BLaER1 (cell line): ENCODE data around the gene TSHR.

Source experiments
- H3K27ac ChIP-seq: shearing (Covaris generic); formaldehyde crosslinking; 2 replicates; pipeline ENCODE4 v1.8.1; 2022
- H3K27me3 ChIP-seq: shearing (Covaris generic); formaldehyde crosslinking; 2 replicates; pipeline ENCODE4 v1.8.1; 2022
- H3K36me3 ChIP-seq: shearing (Covaris generic); formaldehyde crosslinking; 2 replicates; pipeline ENCODE4 v1.8.1; 2022
- H3K4me1 ChIP-seq: shearing (Covaris generic); formaldehyde crosslinking; 2 replicates; pipeline ENCODE4 v1.8.1; 2022
- H3K4me2 ChIP-seq: shearing (Covaris generic); formaldehyde crosslinking; 2 replicates; pipeline ENCODE4 v1.8.1; 2022
- H3K4me3 ChIP-seq: shearing (Covaris generic); formaldehyde crosslinking; 2 replicates; pipeline ENCODE4 v1.8.1; 2022
- H3K9ac ChIP-seq: shearing (Covaris generic); formaldehyde crosslinking; 2 replicates; pipeline ENCODE4 v1.8.1; 2022
- H3K9me3 ChIP-seq: shearing (Covaris generic); formaldehyde crosslinking; 2 replicates; pipeline ENCODE4 v1.8.1; 2022
- H4K20me1 ChIP-seq: shearing (Covaris generic); formaldehyde crosslinking; 2 replicates; pipeline ENCODE4 v1.8.1; 2022
- Cebpa-rat ChIP-seq: shearing (Covaris generic); IDR thresholded peaks from 2 replicates; pipeline ENCODE4 v1.8.1; 2022

TSHR gene

DNA sequence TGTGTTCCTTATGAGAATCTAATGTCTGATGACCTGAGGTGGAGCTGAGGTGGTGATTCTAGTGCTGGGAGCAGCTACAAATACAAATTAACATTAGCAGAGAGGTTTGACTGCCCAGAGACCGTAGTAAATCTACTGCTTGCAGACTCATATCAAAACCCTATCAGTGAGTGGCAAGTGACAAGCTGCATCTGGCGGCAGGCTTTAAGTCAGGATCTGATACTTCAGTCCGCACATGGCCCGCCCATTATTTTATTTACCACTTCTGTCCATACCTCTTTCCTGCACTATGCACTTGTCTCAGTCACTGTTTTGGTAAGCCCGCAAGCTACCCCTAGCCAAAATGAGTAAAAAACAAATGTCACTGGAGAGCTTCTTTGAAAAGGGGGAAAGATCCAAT lies 25.3 kb upstream of the TSHR start:
- H3K9me3 ChIP-seq = peaks cover 15% of the 10 kb centered on the region
- H3K27ac ChIP-seq = peak overlapping the region; percentile 87

DNA sequence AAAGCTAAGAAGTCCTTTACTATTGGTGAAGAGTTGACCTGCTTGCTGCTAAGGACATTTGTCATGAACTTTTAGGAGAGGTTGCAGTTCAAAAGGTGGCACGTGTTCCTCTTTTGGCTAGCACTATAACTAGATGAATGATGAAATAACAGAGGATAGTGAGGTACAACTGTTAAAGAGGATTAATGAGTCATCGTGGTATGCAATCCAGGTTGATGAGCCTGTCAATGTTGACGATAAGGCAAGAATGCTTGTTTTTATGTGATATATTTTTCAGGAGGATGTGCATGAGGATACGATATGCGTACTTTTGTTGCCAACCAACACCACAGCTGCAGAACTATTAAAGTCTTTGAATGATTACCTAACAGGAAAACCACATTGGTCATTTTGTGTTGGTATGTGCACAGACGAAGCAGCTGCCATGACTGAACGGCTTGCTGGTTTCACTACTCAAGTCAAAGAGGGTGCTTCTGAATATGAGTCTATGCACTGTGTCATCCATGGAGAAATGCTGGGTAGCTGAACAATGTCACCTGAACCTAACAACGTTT lies 24.5 kb upstream of the TSHR start:
- H3K9ac ChIP-seq = peak overlapping the region; percentile 57; the same call in 1 of the 2 replicates
- H3K4me2 ChIP-seq = peak overlapping the region; percentile 76
- peaks cover 70% of the 10 kb centered on the region for H3K4me1 ChIP-seq
- H3K27me3 ChIP-seq = no peaks in the 10 kb centered on the region
- H3K36me3 ChIP-seq = peaks cover 44% of the 10 kb centered on the region
- H3K4me3 ChIP-seq = no peak overlapping the region
- peak overlapping the region; percentile 87 for H3K27ac ChIP-seq
- H4K20me1 ChIP-seq = no peaks in the 10 kb centered on the region
- peaks cover 15% of the 10 kb centered on the region for H3K9me3 ChIP-seq
- TF ChIP-seq Cebpa-rat = 0 out of 2 replicates have a peak, but pooled peaks have one; percentile 24

More for the DNA sequence above, 25.3 kb upstream of the TSHR start:
- TF ChIP-seq Cebpa-rat = no peak
- Histone ChIP-seq H3K36me3 (peaks cover 46% of the 10 kb centered on the region), H3K4me3 (no peak overlapping the region), H3K4me1 (peaks cover 76% of the 10 kb centered on the region), H3K27me3 (no peaks in the 10 kb centered on the region), H3K4me2 (peak overlapping the region; percentile 76), H4K20me1 (no peaks in the 10 kb centered on the region), H3K9ac (no peak overlapping the region; the same call in 1 of the 2 replicates)

DNA sequence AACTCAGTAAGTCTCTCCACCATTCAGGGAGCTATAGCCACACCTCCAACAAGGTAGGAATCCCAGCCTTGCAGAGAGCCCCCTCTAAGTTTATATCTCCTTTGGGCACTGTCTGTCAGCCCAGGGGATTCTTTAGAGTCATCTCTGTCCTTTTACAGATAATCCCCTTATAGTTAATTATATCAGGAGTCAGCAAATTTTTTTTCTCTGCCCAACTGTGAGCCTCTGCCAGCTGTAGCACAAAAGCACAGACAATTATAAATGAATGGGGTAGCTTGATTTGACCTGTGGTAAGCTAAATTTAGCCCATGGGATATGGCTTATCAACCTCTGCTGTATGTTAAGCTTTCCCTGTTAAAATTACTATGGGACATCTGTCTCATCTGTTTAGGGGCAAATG lies 22.1 kb upstream of the TSHR start:
- Histone ChIP-seq H3K4me3 (no peak overlapping the region), H4K20me1 (no peaks in the 10 kb centered on the region), H3K36me3 (peaks cover 34% of the 10 kb centered on the region), H3K4me2 (peak overlapping the region; percentile 76), H3K9me3 (peaks cover 15% of the 10 kb centered on the region), H3K27ac (peak overlapping the region; percentile 87), H3K9ac (no peak overlapping the region; the same call in 1 of the 2 replicates), H3K27me3 (no peaks in the 10 kb centered on the region), H3K4me1 (peaks cover 51% of the 10 kb centered on the region)
- TF ChIP-seq Cebpa-rat = no peak

DNA sequence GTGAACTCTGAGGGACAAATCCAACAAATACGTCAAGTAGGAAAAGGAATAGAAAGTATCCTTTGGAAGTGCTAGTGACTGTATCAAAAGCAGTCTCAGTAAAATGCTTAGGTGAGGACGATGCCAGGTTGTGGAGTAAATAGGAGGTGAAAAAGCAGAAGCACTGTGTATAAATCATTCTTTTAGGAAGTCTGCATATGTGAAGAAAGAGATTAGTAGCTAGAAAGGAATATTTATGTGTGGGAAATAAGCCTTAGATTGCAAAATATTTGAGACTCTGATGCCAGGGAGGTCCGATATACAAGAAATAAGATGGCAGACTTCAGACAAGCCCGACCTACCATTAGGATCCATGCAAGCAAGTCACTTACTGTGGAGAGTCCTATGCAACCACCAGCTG lies 21.7 kb upstream of the TSHR start:
- H3K9ac ChIP-seq = no peak overlapping the region
- H3K9me3 ChIP-seq = peaks cover 11% of the 10 kb centered on the region
- no peak overlapping the region for H3K4me3 ChIP-seq
- H3K36me3 ChIP-seq = peaks cover 31% of the 10 kb centered on the region
- H3K27ac ChIP-seq = peak overlapping the region; percentile 87; the same call in 1 of the 2 replicates
- H3K4me1 ChIP-seq = peaks cover 51% of the 10 kb centered on the region
- no peaks in the 10 kb centered on the region for H3K27me3 ChIP-seq
- H3K4me2 ChIP-seq = peak overlapping the region; percentile 76
- TF ChIP-seq Cebpa-rat = no peak
- H4K20me1 ChIP-seq = no peaks in the 10 kb centered on the region

DNA sequence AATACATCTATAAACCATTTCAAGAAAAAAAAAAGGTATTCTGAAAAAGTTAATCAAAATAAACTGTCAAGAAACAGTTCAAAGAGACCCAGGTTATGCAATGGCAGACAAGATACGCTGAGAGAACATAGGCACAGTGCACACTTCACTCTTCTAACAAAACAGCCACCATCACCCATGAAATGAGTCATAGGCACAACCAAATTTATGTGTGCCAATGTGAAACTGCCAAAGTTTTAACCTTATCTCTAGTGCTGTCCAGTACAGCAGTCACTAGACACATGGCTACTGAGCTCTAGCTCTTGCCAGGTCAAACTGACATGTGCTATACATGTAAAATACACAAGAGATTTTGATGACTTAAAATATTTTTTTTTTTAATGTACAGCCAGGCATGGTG lies 15.3 kb upstream of the TSHR start:
- Histone ChIP-seq H3K4me1 (peaks cover 29% of the 10 kb centered on the region), H3K9ac (0 out of 2 replicates have a peak overlapping the region, but pooled peaks have one; percentile 73), H4K20me1 (0 out of 2 replicates have a peak, but pooled peaks cover 7% of the 10 kb centered on the region), H3K27me3 (no peaks in the 10 kb centered on the region), H3K9me3 (no peaks in the 10 kb centered on the region), H3K36me3 (peaks cover 20% of the 10 kb centered on the region), H3K4me2 (peak overlapping the region; percentile 91), H3K4me3 (peak overlapping the region; percentile 80), H3K27ac (no peak overlapping the region)
- TF ChIP-seq Cebpa-rat = no peak

DNA sequence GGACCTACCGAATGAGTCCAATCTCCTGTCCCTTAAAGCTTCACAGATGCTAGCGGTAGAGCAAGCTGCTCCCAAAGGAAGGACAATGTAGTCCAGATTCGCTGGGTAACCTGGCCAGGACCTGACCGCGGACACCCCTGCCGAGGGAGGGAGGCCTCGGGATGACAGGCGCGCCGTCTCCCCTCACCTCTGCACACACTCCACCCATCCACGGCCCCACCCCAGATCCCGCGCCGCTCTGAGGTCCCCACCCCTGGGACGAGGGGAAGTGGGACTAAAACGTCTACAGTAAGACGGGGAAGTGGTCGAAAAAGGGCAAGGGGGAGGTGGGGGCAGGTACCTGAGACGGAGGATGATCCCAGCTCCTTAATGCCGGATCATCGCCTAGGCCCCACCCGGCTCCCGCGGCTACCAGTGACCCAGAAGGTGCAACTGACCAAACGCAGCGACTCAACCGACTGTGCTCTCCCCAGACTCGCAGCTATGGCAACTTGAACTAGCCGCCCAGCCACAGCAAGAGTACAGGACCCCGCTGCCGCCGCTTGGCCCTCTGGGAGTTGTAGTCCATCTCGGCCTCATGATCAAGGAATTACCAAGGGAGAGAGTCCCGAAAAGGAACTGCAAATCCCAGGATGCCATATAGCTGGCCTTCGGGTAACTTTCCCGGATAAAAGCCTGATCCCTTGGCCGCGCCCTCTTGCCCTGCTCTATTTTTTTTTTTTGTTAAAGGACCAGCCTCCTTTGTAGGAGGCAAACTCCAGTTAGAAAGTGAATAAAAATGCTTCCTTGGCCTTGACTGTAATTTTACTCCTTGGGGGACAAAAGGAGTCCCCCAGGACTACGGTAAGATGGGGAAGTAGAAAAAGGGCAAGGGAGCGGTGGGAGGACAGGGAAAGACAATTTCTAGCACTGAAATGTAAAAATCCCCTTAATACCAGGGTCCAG lies 13.9 kb upstream of the TSHR start, which contains the start of gene CEP128:
Gene CEP128, minus strand, starts transcription at position 498 of the 945 bp plus-strand sequence.
- no peaks in the 10 kb centered on the region for H3K27me3 ChIP-seq
- 0 out of 2 replicates have a peak, but pooled peaks cover 13% of the 10 kb centered on the region for H3K36me3 ChIP-seq
- peak within 1 kb of the TSS; percentile 73 for H3K9ac ChIP-seq
- H3K4me2 ChIP-seq = peak within 1 kb of the TSS; percentile 91
- H4K20me1 ChIP-seq = 0 out of 2 replicates have a peak, but pooled peaks cover 7% of the 10 kb centered on the region
- no peaks in the 10 kb centered on the region for H3K9me3 ChIP-seq
- no peak for TF ChIP-seq Cebpa-rat
- H3K27ac ChIP-seq = peak within 1 kb of the TSS; percentile 71
- peaks cover 29% of the 10 kb centered on the region for H3K4me1 ChIP-seq
- H3K4me3 ChIP-seq = peak within 1 kb of the TSS; percentile 80

DNA sequence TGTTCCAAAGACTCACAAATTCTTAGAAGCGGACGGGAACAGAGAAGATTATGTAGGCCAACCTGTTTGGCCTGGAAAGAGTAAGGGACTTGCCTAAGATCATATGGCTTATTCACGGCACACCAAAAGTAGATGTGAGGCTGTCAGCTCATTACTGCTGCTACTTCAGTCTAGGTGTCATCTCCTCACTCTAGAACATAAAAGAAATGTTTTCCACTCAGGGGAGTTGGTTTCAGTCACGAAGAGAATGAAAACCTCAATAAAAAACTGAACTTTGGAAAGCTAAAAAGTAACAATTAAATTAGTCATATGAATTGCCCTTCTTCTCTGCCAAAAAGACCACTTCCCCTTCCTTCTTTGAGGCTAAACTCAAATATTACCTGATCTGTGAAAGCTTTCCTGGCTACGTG lies 13.2 kb upstream of the TSHR start:
- Histone ChIP-seq H4K20me1 (0 out of 2 replicates have a peak, but pooled peaks cover 7% of the 10 kb centered on the region), H3K36me3 (0 out of 2 replicates have a peak, but pooled peaks cover 9% of the 10 kb centered on the region), H3K27ac (peak overlapping the region; percentile 71), H3K9ac (peak overlapping the region; percentile 73), H3K4me3 (peak overlapping the region; percentile 80), H3K4me1 (peaks cover 29% of the 10 kb centered on the region), H3K9me3 (no peaks in the 10 kb centered on the region), H3K27me3 (no peaks in the 10 kb centered on the region), H3K4me2 (peak overlapping the region; percentile 91)
- no peak for TF ChIP-seq Cebpa-rat

DNA sequence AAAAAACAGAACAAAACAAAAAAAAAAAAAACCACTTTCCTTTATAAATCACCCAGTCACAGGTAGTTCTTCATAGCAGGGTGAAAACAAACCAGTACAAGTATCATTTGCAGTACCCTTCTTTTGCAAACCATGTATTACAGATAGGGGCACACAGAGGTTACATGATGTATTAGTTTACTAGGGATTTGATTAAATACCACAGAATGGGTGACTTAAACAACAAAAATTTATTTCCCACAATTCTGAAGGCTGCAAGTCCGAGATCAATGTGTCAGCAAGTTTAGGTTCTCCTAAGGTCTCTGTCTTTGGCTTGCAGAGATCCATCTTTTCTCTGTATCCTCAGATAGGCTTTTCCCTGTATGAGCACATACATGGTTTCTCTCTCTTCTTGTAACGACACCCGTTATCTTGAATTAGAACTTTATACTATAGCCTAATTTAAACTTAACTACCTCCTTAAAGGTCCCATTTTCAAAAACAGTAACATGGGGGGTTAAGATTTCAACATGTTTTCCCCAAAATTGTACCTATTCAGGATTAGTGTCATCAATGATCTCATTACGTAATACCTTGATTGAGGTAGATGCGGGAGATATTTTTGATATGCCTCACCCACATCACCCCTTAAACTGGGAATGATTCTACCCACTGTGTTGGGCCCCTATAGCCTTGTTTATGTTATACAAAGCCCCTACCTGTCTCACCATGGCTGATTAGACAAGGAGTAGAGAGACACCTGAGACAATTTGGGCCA lies 10.4 kb upstream of the TSHR start:
- H4K20me1 ChIP-seq = 0 out of 2 replicates have a peak, but pooled peaks cover 3% of the 10 kb centered on the region
- H3K9ac ChIP-seq = no peak overlapping the region
- no peak overlapping the region for H3K4me2 ChIP-seq
- H3K27ac ChIP-seq = no peak overlapping the region
- no peak overlapping the region for H3K4me3 ChIP-seq
- H3K27me3 ChIP-seq = no peaks in the 10 kb centered on the region
- peaks cover 21% of the 10 kb centered on the region for H3K4me1 ChIP-seq
- no peak for TF ChIP-seq Cebpa-rat
- H3K36me3 ChIP-seq = no peaks in the 10 kb centered on the region
- H3K9me3 ChIP-seq = no peaks in the 10 kb centered on the region

DNA sequence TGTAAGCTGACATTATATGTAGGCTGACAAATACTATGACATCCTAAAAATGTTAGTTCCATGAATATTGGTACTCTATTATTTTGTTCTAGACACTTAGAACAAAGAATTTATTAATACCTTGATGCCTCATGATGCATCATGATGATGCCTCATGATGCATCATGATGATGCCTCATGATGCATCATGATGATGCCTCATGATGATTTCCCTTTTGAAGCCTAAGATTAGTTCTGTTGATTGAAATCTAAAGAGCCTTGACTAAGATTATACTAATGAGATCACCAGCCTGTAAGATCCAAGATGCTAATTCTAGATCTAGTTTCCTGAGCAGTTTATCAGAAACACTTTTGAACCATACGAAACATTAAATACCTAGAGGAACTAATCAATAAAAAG lies 9.2 kb upstream of the TSHR start:
- no peaks in the 10 kb centered on the region for H3K9me3 ChIP-seq
- no peak overlapping the region for H3K27ac ChIP-seq
- no peaks in the 10 kb centered on the region for H3K27me3 ChIP-seq
- no peak overlapping the region for H3K4me3 ChIP-seq
- H4K20me1 ChIP-seq = no peaks in the 10 kb centered on the region
- no peak for TF ChIP-seq Cebpa-rat
- no peak overlapping the region for H3K4me2 ChIP-seq
- H3K36me3 ChIP-seq = no peaks in the 10 kb centered on the region
- peaks cover 9% of the 10 kb centered on the region for H3K4me1 ChIP-seq
- H3K9ac ChIP-seq = no peak overlapping the region
